HuH-7 (cell line): ENCODE data around the gene PTPRM.

ENCODE experiments used
- DNase-seq: peaks from one replicate; pipeline ENCODE4 v3.0.0; 2011; ENCODE audit warnings: low spot score

The PTPRM gene

GRCh38 chr18:7757175-7757574 lies 190.1 kb downstream of the PTPRM start:
- no peak for DNase-seq

GRCh38 chr18:7758764-7759163 lies 191.6 kb downstream of the PTPRM start:
- no peak for DNase-seq

GRCh38 chr18:7760967-7761948 lies 194.1 kb downstream of the PTPRM start:
- no peak for DNase-seq

- no peak for DNase-seq
These were observed 197.3 kb downstream of the PTPRM start for GRCh38 chr18:7764405-7764804.

- DNase-seq: no peak
These were observed 199.2 kb downstream of the PTPRM start for GRCh38 chr18:7766346-7766745.

- DNase-seq: no peak
These were observed 199.7 kb downstream of the PTPRM start for GRCh38 chr18:7766817-7767216.

GRCh38 chr18:7770908-7771307 lies 203.8 kb downstream of the PTPRM start:
- no peak for DNase-seq

GRCh38 chr18:7772510-7772888 lies 205.4 kb downstream of the PTPRM start:
- no peak for DNase-seq

- no peak for DNase-seq
These were observed 205.8 kb downstream of the PTPRM start for GRCh38 chr18:7772951-7773350.

- DNase-seq: no peak
These were observed 208.0 kb downstream of the PTPRM start for GRCh38 chr18:7775128-7775527.

- no peak for DNase-seq
These were observed 208.7 kb downstream of the PTPRM start for GRCh38 chr18:7775843-7776242.

- DNase-seq: no peak
These were observed 211.1 kb downstream of the PTPRM start for GRCh38 chr18:7778181-7778580.

- no peak for DNase-seq
These were observed 212.1 kb downstream of the PTPRM start for GRCh38 chr18:7779211-7779610.

- DNase-seq: no peak
These were observed 217.1 kb downstream of the PTPRM start for GRCh38 chr18:7784171-7784570.

- DNase-seq: no peak
These were observed 219.5 kb downstream of the PTPRM start for GRCh38 chr18:7786569-7786968.

- no peak for DNase-seq
These were observed 220.2 kb downstream of the PTPRM start for GRCh38 chr18:7787339-7787738.

- DNase-seq: peak; percentile 27
These were observed 222.9 kb downstream of the PTPRM start for GRCh38 chr18:7789856-7790552.

GRCh38 chr18:7793100-7793499 lies 226.0 kb downstream of the PTPRM start:
- no peak for DNase-seq

- peak; percentile 27 for DNase-seq
These were observed 236.9 kb downstream of the PTPRM start for GRCh38 chr18:7803956-7804469.

- no peak for DNase-seq
These were observed 238.0 kb downstream of the PTPRM start for GRCh38 chr18:7805096-7805495.

GRCh38 chr18:7805880-7806279 lies 238.8 kb downstream of the PTPRM start:
- no peak for DNase-seq

GRCh38 chr18:7807936-7808453 lies 240.9 kb downstream of the PTPRM start:
- no peak for DNase-seq

- no peak for DNase-seq
These were observed 241.9 kb downstream of the PTPRM start for GRCh38 chr18:7808992-7809391.
